ENCODE measurements around the gene CCDC146.

The CCDC146 gene

DNA sequence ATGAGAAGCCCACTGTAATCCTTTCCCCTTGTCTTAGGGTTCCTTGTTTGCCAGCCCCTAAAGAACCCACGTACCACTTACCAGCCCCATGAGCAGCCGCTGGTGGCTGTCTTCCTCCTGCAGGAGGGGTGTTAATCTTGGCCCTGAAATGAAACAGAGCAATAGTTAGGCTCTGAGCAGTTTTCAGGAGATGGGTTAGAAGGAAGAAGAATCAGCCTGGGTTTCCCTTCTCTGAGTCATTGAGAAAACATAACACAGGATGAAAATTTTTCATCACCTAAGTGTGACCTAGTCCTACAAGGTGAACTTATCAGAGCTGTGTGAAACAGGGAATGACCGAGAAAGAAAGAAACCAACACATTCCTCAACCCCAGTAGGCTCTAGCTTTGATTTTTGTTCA, 203.7 kb downstream of the CCDC146 start:
- ChIA-PET CTCF (interaction anchor here (1.3 kb wide), 1 partner anchor 22 kb away, joined by 3 read pairs; no protein-coding TSS in a partner anchor), POLR2A (no interaction called here)
- TF ChIP-seq, protein P1, sequence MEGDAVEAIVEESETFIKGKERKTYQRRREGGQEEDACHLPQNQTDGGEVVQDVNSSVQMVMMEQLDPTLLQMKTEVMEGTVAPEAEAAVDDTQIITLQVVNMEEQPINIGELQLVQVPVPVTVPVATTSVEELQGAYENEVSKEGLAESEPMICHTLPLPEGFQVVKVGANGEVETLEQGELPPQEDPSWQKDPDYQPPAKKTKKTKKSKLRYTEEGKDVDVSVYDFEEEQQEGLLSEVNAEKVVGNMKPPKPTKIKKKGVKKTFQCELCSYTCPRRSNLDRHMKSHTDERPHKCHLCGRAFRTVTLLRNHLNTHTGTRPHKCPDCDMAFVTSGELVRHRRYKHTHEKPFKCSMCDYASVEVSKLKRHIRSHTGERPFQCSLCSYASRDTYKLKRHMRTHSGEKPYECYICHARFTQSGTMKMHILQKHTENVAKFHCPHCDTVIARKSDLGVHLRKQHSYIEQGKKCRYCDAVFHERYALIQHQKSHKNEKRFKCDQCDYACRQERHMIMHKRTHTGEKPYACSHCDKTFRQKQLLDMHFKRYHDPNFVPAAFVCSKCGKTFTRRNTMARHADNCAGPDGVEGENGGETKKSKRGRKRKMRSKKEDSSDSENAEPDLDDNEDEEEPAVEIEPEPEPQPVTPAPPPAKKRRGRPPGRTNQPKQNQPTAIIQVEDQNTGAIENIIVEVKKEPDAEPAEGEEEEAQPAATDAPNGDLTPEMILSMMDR (IDR thresholded peaks at IDR 0.05; ENCODE audit: control extremely low read depth, extremely low read depth, low read depth, missing control alignments), result no peak
- no peak for DNase-seq (ENCODE audit: extremely low spot score)

DNA sequence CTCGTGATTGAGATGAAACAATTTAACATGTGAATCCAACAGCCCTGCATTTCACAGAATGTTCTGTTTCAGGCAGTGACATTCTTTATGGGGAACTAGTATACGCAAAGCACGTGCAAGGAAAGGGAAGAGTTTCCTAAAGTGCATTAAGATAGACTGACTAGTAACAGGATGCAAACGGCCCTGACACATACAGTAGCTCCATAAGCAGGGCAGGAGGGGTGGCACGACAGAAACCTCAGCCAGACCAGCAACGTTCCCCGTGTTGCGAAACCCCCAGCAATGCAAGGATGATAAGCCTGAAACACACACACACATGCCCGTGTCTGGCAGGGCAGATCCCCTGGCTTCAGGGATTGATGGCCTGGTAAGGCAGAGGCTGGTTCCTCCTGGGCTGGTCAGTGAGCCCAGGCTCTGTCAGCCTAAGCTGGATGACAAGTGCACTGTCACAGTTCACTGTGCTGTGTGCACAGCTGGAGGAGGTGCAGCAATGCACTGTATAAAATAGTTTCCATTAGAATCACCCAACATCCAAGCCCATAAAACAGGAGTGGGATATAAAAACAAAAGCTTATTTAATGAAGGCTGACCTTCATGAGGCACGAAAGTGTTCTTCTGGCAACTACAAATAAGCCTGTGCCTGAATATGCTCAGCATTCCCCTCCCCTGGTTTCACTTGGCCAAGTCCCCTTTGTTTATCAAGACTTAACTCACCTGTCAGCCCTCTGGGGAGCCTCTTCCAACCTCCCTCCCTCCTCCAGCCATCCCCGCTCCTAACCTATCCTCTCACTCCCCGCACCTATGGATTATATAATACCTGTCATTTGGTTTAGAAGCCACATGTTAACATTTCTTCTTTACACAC, 204.9 kb downstream of the CCDC146 start:
- DNase-seq (ENCODE audit: extremely low spot score), result no peak

DNA sequence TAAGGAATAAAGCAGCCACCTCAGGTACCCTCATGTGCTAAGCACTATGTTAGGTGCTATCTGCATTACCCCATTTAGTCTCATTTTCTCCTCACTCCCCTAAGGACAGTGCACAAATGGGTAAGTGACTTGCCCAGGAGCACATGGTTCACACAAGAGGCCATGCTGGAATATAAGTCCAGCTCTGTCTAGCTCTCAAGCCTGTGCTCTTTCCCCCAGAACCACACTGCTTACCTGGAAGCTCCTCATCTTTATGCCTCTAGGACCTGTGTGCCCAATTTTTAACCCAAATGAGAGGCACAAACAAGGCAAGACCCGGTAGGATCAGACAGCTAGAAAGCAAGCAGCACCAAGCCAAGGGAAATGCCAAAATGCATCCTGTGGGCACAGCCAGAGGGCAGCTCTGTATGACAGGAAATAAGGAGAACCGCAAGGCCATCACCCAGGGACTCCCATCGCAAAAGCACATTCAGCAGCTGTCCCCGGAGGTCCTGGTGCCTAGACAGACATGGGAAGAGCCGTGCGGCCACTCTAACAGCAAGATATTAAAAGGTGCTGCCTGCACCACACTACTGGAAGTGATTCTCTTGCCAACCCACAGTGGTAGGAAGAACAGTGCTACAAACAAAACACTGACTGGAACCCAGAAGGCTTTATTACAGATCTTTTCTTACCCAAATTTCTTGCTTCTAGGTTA, 205.7 kb downstream of the CCDC146 start:
- ChIA-PET CTCF (interaction anchor here (1.1 to 2.6 kb wide), 2 partner anchors 34 to 81 kb away, joined by 3 to 13 read pairs; no protein-coding TSS in a partner anchor), POLR2A (no interaction called here)
- no peak for DNase-seq (ENCODE audit: extremely low spot score)
- TF ChIP-seq, protein P1 (IDR thresholded peaks at IDR 0.05; ENCODE audit: control extremely low read depth, extremely low read depth, low read depth, missing control alignments), result no peak

More for the DNA sequence above, 204.9 kb downstream of the CCDC146 start:
- ChIA-PET CTCF (interaction anchor here (1.1 to 2.6 kb wide), 3 partner anchors 23 to 80 kb away, joined by 3 to 13 read pairs (median 3); no protein-coding TSS in a partner anchor), POLR2A (no interaction called here)
- TF ChIP-seq, protein P1 (IDR thresholded peaks at IDR 0.05; ENCODE audit: control extremely low read depth, extremely low read depth, low read depth, missing control alignments), result no peak

GRCh38 chr7:77328669-77329068, 206.3 kb downstream of the CCDC146 start:
- TF ChIP-seq, protein P1 (IDR thresholded peaks at IDR 0.05; ENCODE audit: control extremely low read depth, extremely low read depth, low read depth, missing control alignments), result no peak
- DNase-seq (ENCODE audit: extremely low spot score), result no peak
- ChIA-PET CTCF (interaction anchor here (1.1 to 2.6 kb wide), 2 partner anchors 34 to 82 kb away, joined by 3 to 13 read pairs; no protein-coding TSS in a partner anchor), POLR2A (no interaction called here)

DNA sequence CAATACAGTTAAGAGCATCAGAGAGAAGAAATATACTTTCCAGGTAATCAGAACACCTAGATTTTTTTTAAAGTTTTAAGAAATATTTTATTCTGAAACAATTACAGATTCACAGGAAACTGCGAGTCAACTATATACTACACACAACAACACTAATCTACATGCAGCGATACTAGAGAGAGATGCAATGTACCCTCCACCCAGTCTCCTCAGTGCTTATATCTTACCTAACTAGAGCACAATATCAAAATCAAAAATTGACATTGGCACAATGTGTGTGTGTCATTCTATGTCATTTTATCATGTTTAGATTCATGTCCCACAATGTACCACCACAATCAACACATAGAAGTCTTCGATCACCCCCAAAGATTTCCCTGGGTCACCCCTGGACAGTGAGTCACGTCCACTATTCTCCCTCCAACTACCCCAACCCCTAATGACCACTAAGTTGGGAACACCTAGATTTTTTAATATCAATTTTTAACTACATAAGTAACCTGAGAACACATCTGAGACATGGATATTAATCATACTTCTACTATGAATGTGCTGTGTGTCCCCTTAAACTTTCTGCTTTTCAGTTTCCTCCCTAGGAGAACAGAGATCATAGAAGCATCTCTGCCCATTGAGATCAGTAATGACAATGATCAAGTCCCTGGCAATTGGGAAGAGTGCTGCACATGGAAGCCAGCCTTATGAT, 207.2 kb downstream of the CCDC146 start:
- POLR2A ChIA-PET, result no interaction called here
- DNase-seq (ENCODE audit: extremely low spot score), result no peak
- TF ChIP-seq, protein P1 (IDR thresholded peaks at IDR 0.05; ENCODE audit: control extremely low read depth, extremely low read depth, low read depth, missing control alignments), result no peak
- CTCF ChIA-PET, result interaction anchor here (2.6 kb wide), 1 partner anchor 83 kb away, joined by 13 read pairs; no protein-coding TSS in a partner anchor

Measured in GM10248 (cell line).